GM12878 (cell line): ENCODE measurements around the gene CCL14. TPM values are rescaled to one million over a fixed set of nuclear protein-coding genes. Genes with fewer than 3 reads are reported as not detected.

Experiments
- ATAC-seq: fragments of 200-7000 bp; cut with Tn5 transposase; 3 replicates; pipeline ENCODE4 v1.9.1; 2020; ENCODE audit warnings: mild to moderate bottlenecking, moderate library complexity
- BruUV-seq: library from RNA; stranded (reverse); fragments of 400-500 nt; replicated peaks from 2 replicates; lab custom pipeline; 2021; lab: Mats Ljungman, UMichigan
- CTCF ChIA-PET: fragments of 300-600 bp; sonication (Branson Sonifier 250); formaldehyde crosslinking; extraction: SDS; loops from one replicate; lab custom pipeline; 2021; ENCODE audit warnings: inconsistent platforms; lab: Yijun Ruan, JAX
- POLR2A ChIA-PET: fragments of 350-600 bp; formaldehyde crosslinking; extraction: SDS; loops from one replicate; lab custom pipeline; 2021; ENCODE audit warnings: inconsistent platforms; lab: Charles Lee
- RAD21 ChIA-PET: fragments of 300-600 bp; sonication (Branson Sonifier 250); formaldehyde crosslinking; loops from one replicate; lab custom pipeline; 2023; ENCODE audit warnings: antibody characterized with exemption; ENCODE audit not compliant: unreplicated experiment; lab: Charles Lee
- SMC1A ChIA-PET: fragments of 300-600 bp; sonication (Branson Sonifier 250); formaldehyde crosslinking; loops from one replicate; lab custom pipeline; 2023; ENCODE audit not compliant: unreplicated experiment, uncharacterized antibody; lab: Charles Lee
- DNase-seq: peaks from one replicate; pipeline ENCODE4 v3.0.0-alpha.2; 2011; ENCODE audit warnings: low read depth, low spot score
- FAIRE-seq: peaks from 3 replicates; lab custom pipeline; 2011; peaks lifted over from hg19 to GRCh38; lab: Jason Lieb, UNC
- H2AFZ ChIP-seq: 2 replicates; pipeline ENCODE4 v1.6.0; 2011; ENCODE audit warnings: low read depth, low read length, control low read depth; ENCODE audit not compliant: control insufficient read depth
- H3K27ac ChIP-seq: 2 replicates; pipeline ENCODE4 v1.5.1; 2011; ENCODE audit warnings: control low read depth; ENCODE audit not compliant: control insufficient read depth, insufficient read depth
- H3K27me3 ChIP-seq, 2 experiments: replicated peaks in 1 of 2; 2 replicates each; pipeline versions ENCODE4 v1.6.0 to v1.6.1; 2011; ENCODE audit warnings: low read length in 1 of 2; ENCODE audit not compliant: control insufficient read depth in 2 of 2, insufficient read depth in 2 of 2
- H3K36me3 ChIP-seq, 2 experiments: 2 replicates each; pipeline ENCODE4 v1.5.1; 2011; ENCODE audit warnings: low read length in 1 of 2; ENCODE audit not compliant: control insufficient read depth in 2 of 2, insufficient read depth in 2 of 2
- H3K4me1 ChIP-seq: 2 replicates; pipeline ENCODE4 v1.6.1; 2011; ENCODE audit warnings: mild to moderate bottlenecking, low read length, moderate library complexity, mixed read lengths; ENCODE audit not compliant: control insufficient read depth, insufficient read depth
- H3K4me2 ChIP-seq: 2 replicates; pipeline ENCODE4 v1.6.0; 2011; ENCODE audit warnings: control low read depth; ENCODE audit not compliant: control insufficient read depth, insufficient read depth
- H3K4me3 ChIP-seq: fragments of 200-600 bp; sonication (generic); 2 replicates; pipeline ENCODE4 v1.5.1; 2016
- H3K79me2 ChIP-seq: 2 replicates; pipeline ENCODE4 v1.6.0; 2011; ENCODE audit warnings: low read length; ENCODE audit not compliant: control insufficient read depth, insufficient read depth
- H3K9ac ChIP-seq: 2 replicates; pipeline ENCODE4 v1.8.0; 2011; ENCODE audit warnings: low read length, control low read depth, mixed read lengths; ENCODE audit not compliant: control insufficient read depth, insufficient read depth
- H3K9me3 ChIP-seq: replicated peaks from 3 replicates; pipeline ENCODE4 v1.5.1; 2011; ENCODE audit warnings: mild to moderate bottlenecking, low read length; ENCODE audit not compliant: control insufficient read depth, insufficient read depth
- H4K20me1 ChIP-seq: 2 replicates; pipeline ENCODE4 v1.6.0; 2011; ENCODE audit not compliant: control insufficient read depth, insufficient read depth
- BCL11A ChIP-seq: IDR thresholded peaks from 2 replicates; pipeline ENCODE4 v1.6.1; 2011; ENCODE audit warnings: low read depth, low read length
- CREM ChIP-seq: IDR thresholded peaks from 2 replicates; pipeline ENCODE4 v1.6.1; 2014; ENCODE audit warnings: antibody characterized with exemption, low read depth
- CUX1 ChIP-seq: IDR thresholded peaks from 2 replicates; pipeline ENCODE4 v1.6.1; 2012; ENCODE audit warnings: improper control_type of control experiment, low read depth, low read length; ENCODE audit not compliant: insufficient replicate concordance
- PKNOX1 ChIP-seq: fragments of 450-650 bp; IDR thresholded peaks from 2 replicates; pipeline ENCODE4 v1.6.1; 2016; ENCODE audit warnings: mild to moderate bottlenecking
- RFX5 ChIP-seq: IDR thresholded peaks from 2 replicates; pipeline ENCODE4 v1.6.1; 2011; ENCODE audit warnings: low read depth, low read length, improper control_type of control experiment
- SREBF1 ChIP-seq: IDR thresholded peaks from 2 replicates; pipeline ENCODE4 v1.6.1; 2012; ENCODE audit warnings: mild to moderate bottlenecking, low read length
- WGBS: methylation state at CpG from one replicate; pipeline ENCODE4 v1.1.6; 2016; ENCODE audit warnings: low lambda C conversion rate; ENCODE audit not compliant: insufficient replicate concordance, insufficient coverage; ENCODE audit errors: missing lambda C conversion rate; 5-methylcytosine and 5-hydroxymethylcytosine counted together
- in situ Hi-C: fragments of 300-500 bp; cut with MboI; formaldehyde crosslinking; loops from 9 replicates; pipeline ENCODE4 v1.14.3; 2018; ENCODE audit warnings: mixed read lengths
- intact Hi-C: fragments of 100-400 bp; cut with micrococcal nuclease; formaldehyde crosslinking; loops from one replicate; pipeline ENCODE4 v1.14.2; 2022; ENCODE audit not compliant: unreplicated experiment
- polyA plus RNA-seq, 11 experiments: library from polyadenylated mRNA; depleted of rRNA in 4 of 11; unstranded in 6 of 11; stranded (reverse) in 5 of 11; fragments of >200 nt; fragmentation: Nextera tagmentation in 4 of 11; fragmentation: Illumina TruSeq in 1 of 11; extraction: Ambion mirVana in 4 of 11; extraction: Trizol in 1 of 11; gene quantifications; 1 replicate in 1 of 11; 2 replicates in 10 of 11; pipeline versions ENCODE4 v1.2.1 to v1.2.3, GENCODE V29; 2011 to 2016; ENCODE audit warnings: inconsistent platforms in 2 of 11, missing spikeins in 2 of 11, low read depth in 1 of 11
- total RNA-seq, 4 experiments: library from RNA; depleted of rRNA in 3 of 4; stranded (reverse); fragments of >200 nt in 3 of 4; fragmentation: Illumina TruSeq in 1 of 4; extraction: Trizol in 1 of 4; gene quantifications; 2 replicates each; pipeline versions ENCODE4 v1.2.1 to v1.2.3, GENCODE V29; 2013 to 2021

CCL14 gene
- total and polyA plus RNA-seq, 10 of the 15 experiments (the other 5 are each of a cell fraction or from before 2014, with no cell fraction given) = not detected

DNA sequence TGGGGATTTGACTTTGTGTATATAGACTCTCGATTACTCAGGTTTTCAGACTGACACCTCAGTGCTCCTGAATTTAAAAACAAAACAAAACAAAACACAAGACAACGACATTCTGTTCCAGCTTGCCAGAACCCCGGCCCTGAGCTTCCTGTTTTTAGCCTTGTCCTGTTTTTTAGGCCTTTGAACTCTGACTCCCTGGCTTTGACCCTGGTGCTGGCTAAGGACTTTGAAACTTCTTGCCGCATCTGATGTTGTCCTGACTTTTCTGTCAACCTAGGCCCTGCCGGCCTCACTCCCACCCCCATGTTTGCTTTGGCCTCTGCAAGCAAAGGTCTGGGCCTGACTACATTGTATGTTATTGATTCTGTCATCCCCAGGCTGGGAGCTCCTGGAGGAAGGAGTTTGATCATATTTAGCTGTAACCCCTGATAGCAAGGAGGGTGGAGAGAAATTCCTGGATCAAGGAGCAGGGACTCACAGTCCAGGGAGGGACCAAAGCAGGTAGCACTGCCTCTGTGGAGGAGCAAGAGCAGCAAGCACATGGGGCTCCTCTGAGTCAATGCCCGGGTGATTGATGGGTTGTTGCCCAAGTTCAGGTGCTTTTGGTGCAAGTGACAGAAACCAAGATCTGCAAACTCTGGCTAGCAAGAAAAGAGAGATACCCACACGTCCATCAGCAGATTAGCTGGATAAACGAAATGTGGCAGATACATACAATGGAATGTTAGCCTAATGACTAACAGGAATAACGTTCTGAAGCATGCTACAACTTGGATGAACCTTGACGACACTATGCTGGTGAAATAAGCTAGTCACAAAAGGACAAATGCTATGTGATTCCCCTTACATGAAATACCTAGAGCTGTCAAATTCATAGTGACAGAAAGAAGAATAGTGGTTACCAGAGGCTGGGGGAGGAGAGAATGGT lies 12.9 kb downstream of the CCL14 start:
- ChIA-PET SMC1A (interaction anchor here (0.7 to 17.2 kb wide), 10 partner anchors 8 to 511 kb away, joined by 3 to 485 read pairs (median 5); no protein-coding TSS in a partner anchor), POLR2A (interaction anchor here (1.0 to 1.7 kb wide), 4 partner anchors 12 to 116 kb away, joined by 3 to 5 read pairs (median 4); partner anchors contain the start of gene CCL3), CTCF (interaction anchor here (0.8 to 19.0 kb wide), 10 partner anchors 8 to 512 kb away, joined by 3 to 622 read pairs (median 4); partner anchors contain the start of gene CCL16), RAD21 (interaction anchor here (1.0 to 17.2 kb wide), 9 partner anchors 9 to 512 kb away, joined by 3 to 342 read pairs (median 3); partner anchors contain the start of gene CCL3)
- BruUV-seq = no TSS peak
- Histone ChIP-seq H3K27me3 (no peaks in the 10 kb centered on the region), H3K4me1 (peaks cover 6% of the 10 kb centered on the region; the same call in 1 of the 2 replicates), H3K4me2 (no peak overlapping the region), H3K79me2 (no peaks in the 10 kb centered on the region), H2AFZ (no peak overlapping the region), H3K9ac (no peak overlapping the region), H4K20me1 (no peaks in the 10 kb centered on the region), H3K36me3 (no peaks in the 10 kb centered on the region), H3K9me3 (no peaks in the 10 kb centered on the region), H3K27ac (no peak overlapping the region), H3K4me3 (no peak overlapping the region)
- 46% methylated on average over 10 of the region's 10 CpGs for WGBS
- FAIRE-seq (no peak), DNase-seq (no peak), ATAC-seq (no peak)
- in situ Hi-C loops = loop anchor here (5.0 kb wide), 3 partner anchors 99 to 514 kb away; partner anchors contain the start of gene ZNHIT3
- intact Hi-C loops = no loop called here
- no peak for TF ChIP-seq RFX5
- no peak for TF ChIP-seq CUX1
- peak; percentile 59 for TF ChIP-seq PKNOX1
- TF ChIP-seq BCL11A = no peak
- TF ChIP-seq SREBF1 = no peak
- no peak for TF ChIP-seq CREM
